Ecto neural progenitor cell (in vitro differentiated cells): ENCODE measurements around the gene ENOX1.

Source experiments
- DNase-seq: peaks from one replicate; pipeline ENCODE4 v3.0.0-alpha.2; 2018; ENCODE audit warnings: low spot score

The ENOX1 gene

GRCh38 chr13:43545317-43545874 is 241.4 kb downstream of the ENOX1 start:
- DNase-seq = no peak

GRCh38 chr13:43544631-43545030 is 242.1 kb downstream of the ENOX1 start:
- DNase-seq = no peak

- no peak for DNase-seq
These were observed 242.8 kb downstream of the ENOX1 start for GRCh38 chr13:43544011-43544410.

- no peak for DNase-seq
These were observed 243.4 kb downstream of the ENOX1 start for GRCh38 chr13:43543331-43543730.

GRCh38 chr13:43537124-43537523 is 249.6 kb downstream of the ENOX1 start:
- DNase-seq = no peak

GRCh38 chr13:43529796-43530195 is 257.0 kb downstream of the ENOX1 start:
- no peak for DNase-seq

- no peak for DNase-seq
These were observed 257.8 kb downstream of the ENOX1 start for GRCh38 chr13:43528992-43529391.

- no peak for DNase-seq
These were observed 264.0 kb downstream of the ENOX1 start for GRCh38 chr13:43522788-43523187.

GRCh38 chr13:43520351-43520750 is 266.4 kb downstream of the ENOX1 start:
- DNase-seq = no peak

- DNase-seq = no peak
These were observed 267.9 kb downstream of the ENOX1 start for GRCh38 chr13:43518833-43519232.

GRCh38 chr13:43516401-43516833 is 270.4 kb downstream of the ENOX1 start:
- no peak for DNase-seq

- DNase-seq = no peak
These were observed 271.2 kb downstream of the ENOX1 start for GRCh38 chr13:43515531-43515930.

GRCh38 chr13:43514311-43514710 is 272.5 kb downstream of the ENOX1 start:
- DNase-seq = no peak

GRCh38 chr13:43512221-43512620 is 274.6 kb downstream of the ENOX1 start:
- no peak for DNase-seq

GRCh38 chr13:43510956-43511901 is 275.5 kb downstream of the ENOX1 start:
- no peak for DNase-seq

GRCh38 chr13:43495732-43496131 is 291.0 kb downstream of the ENOX1 start:
- no peak for DNase-seq

GRCh38 chr13:43494206-43494605 is 292.6 kb downstream of the ENOX1 start:
- no peak for DNase-seq

- DNase-seq = no peak
These were observed 293.2 kb downstream of the ENOX1 start for GRCh38 chr13:43493496-43494000.

- no peak for DNase-seq
These were observed 294.0 kb downstream of the ENOX1 start for GRCh38 chr13:43492745-43493144.

- DNase-seq = no peak
These were observed 294.5 kb downstream of the ENOX1 start for GRCh38 chr13:43492311-43492710.

- DNase-seq = no peak
These were observed 297.5 kb downstream of the ENOX1 start for GRCh38 chr13:43489233-43489632.

- DNase-seq = no peak
These were observed 298.9 kb downstream of the ENOX1 start for GRCh38 chr13:43487885-43488284.

GRCh38 chr13:43487461-43487860 is 299.3 kb downstream of the ENOX1 start:
- DNase-seq = no peak
